T-helper 9 cell (primary cell): Measurements from ENCODE around the gene KRTAP4-9.
"Not testable (repeated sequence)": the region's sequence is repeated elsewhere in the genome, so short reads cannot be mapped to it uniquely, and the experiment has no call there.

Experiments used
- DNase-seq: peaks from one replicate; pipeline ENCODE4 v3.0.0-alpha.2; 2020
- total RNA-seq, 2 donors: gene quantifications; one replicate each; lab custom pipeline; 2026; lab: John Stamatoyannopoulos, UW

The KRTAP4-9 gene
- total RNA-seq = 0 reads per million in 2 donors

DNA sequence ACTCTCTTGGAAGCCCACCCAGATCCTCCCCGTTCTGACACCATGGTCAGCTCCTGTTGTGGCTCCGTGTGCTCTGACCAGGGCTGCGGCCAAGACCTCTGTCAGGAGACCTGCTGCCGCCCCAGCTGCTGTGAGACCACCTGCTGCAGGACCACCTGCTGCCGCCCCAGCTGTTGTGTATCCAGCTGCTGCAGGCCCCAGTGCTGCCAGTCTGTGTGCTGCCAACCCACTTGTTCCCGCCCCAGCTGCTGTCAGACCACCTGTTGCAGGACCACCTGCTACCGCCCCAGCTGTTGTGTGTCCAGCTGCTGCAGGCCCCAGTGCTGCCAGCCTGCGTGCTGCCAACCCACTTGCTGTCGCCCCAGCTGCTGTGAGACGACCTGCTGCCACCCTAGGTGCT is at the start of gene KRTAP4-9:
KRTAP4-9 (plus strand) TSS at position 43 of the 400 bp plus-strand sequence; CDS start at position 43, 0 bp downstream.
- DNase-seq = not testable (repeated sequence)

DNA sequence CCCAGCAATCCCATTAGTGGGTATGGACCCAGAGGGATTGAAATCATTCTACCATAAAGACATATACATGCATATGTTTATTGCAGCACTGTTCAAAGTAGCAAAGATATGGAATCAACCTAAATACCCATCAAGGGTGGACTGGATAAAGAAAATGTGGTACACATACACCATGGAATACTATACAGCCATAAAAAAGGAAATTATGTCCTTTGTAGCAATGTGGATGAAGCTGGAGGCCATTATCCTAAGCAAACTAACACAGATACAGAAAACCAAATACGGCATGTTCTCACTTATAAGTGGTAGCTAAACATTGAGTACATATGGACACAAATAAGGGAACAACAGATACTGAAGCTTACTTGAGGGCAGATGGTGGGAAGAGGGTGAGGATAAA is 47.6 kb upstream of the KRTAP4-9 start:
- DNase-seq = no peak

GRCh38 chr17:41058741-41059140 is 46.4 kb upstream of the KRTAP4-9 start:
- no peak for DNase-seq

GRCh38 chr17:41059276-41060051 is 45.7 kb upstream of the KRTAP4-9 start:
- DNase-seq = not testable (repeated sequence)

- DNase-seq = no peak
These were observed 45.1 kb upstream of the KRTAP4-9 start, which contains the start of gene KRTAP2-3 for GRCh38 chr17:41060052-41060604. KRTAP2-3 (minus strand) TSS chr17:41060114; CDS start chr17:41060050, 64 bp downstream.

GRCh38 chr17:41061964-41062363 is 43.2 kb upstream of the KRTAP4-9 start:
- DNase-seq = no peak

- no peak for DNase-seq
These were observed 41.7 kb upstream of the KRTAP4-9 start for GRCh38 chr17:41063449-41063848.

DNA sequence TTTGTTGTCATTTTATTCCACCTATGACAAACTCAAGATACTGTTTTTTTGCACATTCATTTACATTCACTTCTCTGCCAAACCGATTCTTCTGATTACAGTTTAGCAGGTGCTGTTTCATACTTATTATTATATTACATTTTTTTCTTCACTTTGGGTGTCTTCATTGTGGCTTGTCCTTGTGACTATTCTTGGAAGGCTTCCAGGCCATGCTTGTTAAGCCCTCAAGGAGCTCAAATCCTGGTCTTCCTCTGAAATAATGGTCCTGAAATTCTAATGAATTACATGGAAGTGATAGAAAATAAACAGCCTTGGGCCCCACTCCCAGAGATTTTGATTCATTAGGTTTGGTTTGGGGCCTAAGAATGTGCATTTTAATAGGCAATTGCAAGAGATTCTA is 40.9 kb upstream of the KRTAP4-9 start:
- DNase-seq = no peak

DNA sequence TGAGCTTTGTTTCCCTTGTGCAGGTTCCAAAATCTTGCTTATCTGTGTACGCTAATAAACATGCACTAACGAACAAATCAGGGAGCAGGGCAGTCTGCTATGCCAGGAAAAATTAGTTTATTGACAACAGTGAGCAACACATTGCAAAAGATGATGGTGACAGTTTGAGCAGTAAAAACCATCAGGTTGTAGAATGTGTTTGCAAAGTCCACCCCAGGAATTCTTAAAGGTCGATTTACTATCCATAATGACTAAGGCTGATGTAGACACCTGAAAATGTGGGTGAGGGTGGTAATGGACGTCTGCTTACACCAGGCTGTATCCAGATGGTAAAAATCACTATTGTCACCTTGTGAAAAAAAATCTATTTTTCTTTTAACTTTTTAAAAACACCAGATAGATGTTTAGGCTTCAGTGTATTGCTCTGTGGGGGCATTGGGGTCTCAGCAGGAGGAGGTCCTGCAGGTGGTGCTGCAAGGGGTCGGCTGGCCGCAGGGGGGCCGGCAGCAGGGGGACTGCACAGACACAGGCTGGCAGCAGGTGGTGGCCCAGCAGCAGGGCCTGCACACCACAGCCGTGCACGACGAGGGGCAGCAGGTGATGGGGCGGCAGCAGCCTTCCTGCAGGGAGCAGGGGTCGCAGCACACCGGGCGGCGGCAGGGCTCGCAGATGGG is 40.0 kb upstream of the KRTAP4-9 start:
- DNase-seq = not testable (repeated sequence)

DNA sequence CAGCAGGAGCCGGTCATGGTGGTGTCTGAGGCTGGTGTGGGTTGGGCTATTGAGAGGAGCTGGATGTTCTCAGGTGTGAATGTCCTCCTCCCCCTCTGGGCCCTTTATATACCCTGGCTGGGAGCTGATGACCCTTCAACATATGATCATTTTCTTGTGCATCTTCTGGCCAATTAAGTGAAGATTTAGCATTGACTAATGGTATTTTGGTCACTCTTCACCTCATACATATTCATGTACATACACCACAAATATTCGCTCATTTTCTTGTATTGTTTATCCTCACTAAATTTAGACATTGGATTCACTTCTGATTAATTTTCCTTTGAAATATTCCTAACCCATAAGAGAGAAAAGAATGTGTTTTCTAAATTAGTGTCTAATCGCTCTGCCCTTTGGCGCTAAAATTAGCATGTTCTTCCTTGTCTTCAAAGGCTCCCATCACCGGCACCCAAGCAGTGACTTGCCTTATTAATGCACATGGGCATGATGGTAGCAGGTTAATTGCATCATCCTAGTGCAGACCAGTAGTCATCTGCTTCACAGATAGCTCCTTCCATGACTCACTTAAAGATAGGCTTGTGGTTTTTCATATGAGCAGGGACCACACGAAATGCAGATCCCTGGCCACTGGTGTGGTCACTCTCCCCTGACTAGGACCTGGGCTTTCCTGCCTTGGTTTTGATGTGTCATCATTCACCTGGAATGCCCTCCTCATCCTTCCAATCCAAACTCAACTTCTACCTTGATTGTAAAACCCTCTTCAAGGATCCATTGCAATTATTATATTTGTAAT is 39.2 kb upstream of the KRTAP4-9 start, which contains the start of gene KRTAP2-4:
KRTAP2-4 (minus strand) TSS at position 51 of the 796 bp plus-strand sequence; CDS start at position 17, 34 bp downstream.
- DNase-seq = no peak

DNA sequence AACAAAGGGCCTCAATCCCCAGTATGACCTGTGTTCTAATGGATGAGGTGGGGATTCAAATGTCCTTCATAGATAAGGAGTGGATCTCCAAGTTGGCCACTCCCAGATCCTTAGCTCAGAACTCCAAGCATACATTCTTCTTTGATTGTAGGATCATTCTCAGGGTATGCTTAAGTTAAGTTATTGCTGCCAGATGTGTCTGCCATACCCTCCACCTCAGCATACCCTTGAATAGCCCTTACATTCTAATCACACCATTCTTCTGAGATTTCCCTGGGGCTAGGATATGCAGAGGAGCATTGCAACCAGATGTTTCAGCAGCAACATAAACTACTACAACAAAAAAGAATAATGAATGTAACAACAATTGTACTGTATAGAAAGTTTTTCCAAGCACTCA is 37.9 kb upstream of the KRTAP4-9 start:
- DNase-seq = no peak

GRCh38 chr17:41069031-41069430 is 36.2 kb upstream of the KRTAP4-9 start:
- no peak for DNase-seq

GRCh38 chr17:41071606-41072360 is 33.4 kb upstream of the KRTAP4-9 start:
- no peak for DNase-seq

GRCh38 chr17:41073676-41074075 is 31.5 kb upstream of the KRTAP4-9 start:
- no peak for DNase-seq

DNA sequence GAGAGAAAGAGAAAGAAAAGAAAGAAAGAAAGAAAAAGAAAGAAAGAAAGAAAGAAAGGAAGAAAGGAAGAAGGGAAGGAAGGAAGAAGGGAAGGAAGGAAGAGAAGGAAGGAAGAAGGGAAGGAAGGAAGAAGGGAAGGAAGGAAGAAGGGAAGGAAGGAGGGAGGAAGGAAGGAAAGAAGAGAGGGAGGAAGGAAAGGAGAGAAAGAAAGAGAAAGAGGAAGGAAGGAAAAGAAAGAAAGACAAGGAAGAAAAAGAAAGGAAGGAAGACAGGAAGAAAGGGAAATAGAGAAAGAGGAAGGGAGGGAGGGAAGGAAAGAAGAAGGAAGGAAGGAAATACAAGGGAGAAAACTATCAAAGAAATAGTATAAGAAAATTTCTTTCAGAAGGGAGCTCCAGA is 28.4 kb upstream of the KRTAP4-9 start:
- DNase-seq = no peak

DNA sequence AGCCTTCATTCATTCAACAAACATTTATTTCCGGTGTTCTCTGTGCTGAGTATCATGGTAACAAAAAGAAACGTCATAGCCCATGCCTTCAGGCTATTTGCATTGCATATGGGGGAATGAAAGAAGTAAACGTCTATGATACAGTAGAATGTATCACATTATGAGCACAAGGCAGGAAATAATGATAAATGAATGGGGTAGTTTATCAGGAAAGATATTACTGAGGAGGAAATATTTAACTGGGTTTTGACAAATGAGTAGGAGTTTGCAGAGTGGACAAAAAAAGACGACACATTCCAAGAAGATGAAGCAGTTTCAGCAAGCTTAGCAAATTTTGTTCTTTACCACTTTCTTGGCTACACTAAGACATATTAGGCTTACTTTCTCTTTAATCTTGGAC is 22.6 kb upstream of the KRTAP4-9 start:
- no peak for DNase-seq

DNA sequence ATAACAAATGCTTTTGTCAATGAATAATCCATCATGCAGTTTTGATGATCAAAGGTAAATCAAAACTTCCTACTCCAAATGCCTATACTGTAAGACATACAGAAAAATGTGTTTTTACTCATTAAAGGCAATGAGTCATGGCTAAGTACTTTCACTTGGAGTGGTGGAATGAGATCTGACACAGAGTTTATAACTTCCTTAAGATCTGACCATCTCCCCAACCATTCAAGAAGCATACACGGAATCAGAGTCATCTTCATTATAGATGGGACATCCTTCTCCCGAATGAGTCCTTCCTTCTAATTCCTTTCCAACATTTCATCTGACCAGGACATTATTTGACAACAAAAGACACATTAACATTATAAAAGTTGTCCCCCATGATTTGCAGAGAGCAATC is 21.8 kb upstream of the KRTAP4-9 start:
- not testable (repeated sequence) for DNase-seq

DNA sequence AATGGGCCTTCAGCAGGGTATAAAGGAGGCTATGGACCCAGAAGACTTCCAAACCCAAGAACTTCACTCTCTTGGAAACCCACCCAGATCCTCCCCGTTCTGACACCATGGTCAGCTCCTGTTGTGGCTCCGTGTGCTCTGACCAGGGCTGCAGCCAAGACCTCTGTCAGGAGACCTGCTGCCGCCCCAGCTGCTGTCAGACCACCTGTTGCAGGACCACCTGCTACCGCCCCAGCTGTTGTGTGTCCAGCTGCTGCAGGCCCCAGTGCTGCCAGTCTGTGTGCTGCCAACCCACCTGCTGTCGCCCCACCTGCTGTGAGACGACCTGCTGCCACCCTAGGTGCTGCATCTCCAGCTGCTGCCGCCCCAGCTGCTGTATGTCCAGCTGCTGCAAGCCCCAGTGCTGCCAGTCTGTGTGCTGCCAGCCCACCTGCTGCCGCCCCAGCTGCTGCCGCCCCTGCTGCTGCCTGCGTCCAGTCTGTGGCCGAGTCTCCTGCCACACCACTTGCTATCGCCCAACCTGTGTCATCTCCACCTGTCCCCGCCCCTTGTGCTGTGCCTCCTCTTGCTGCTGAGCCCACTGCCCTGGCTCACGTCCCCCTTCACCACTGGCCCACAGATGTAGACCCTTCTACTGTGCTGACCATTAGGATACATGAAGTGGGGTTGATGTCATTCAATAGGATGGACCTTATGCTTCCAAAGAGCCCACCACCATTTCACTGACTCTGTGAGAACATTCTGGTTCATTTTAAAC is 20.9 kb upstream of the KRTAP4-9 start, which contains the start of gene KRTAP4-7:
KRTAP4-7 (plus strand) TSS at position 51 of the 757 bp plus-strand sequence; CDS start at position 108, 57 bp downstream.
- not testable (repeated sequence) for DNase-seq

DNA sequence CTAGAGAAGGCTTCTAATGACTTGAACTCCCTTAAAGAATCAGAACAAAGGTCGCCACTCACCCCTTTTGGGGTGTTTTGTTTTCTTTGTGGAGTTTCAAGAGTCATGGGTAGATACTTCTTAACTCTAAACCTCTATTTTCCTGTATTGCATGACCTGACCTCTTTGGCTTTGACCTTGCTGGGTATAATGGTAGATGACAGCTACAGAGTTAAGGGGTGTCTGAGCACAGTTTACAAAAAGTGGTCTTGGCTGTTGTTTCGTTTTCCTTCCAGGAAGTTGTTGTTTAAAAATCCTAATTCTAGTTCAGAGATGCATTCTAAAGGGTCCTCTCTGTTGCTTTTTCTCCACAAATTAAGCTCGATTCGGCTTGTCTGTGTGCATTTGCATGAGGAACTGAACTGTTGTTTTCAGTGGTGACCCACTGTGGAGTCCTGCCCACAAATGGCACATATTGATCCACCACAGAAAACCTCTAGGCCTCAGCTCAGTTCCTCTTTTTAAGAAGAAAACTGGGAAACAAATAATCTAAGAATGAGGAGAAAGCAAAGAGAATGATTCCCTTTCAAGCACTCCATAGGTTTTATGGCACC is 16.3 kb upstream of the KRTAP4-9 start:
- DNase-seq = not testable (repeated sequence)

GRCh38 chr17:41096055-41096454 is 9.1 kb upstream of the KRTAP4-9 start:
- DNase-seq = no peak

- DNase-seq = no peak
These were observed 7.1 kb upstream of the KRTAP4-9 start, which contains the start of gene KRTAP4-8 for GRCh38 chr17:41098042-41098441. KRTAP4-8 (minus strand) TSS chr17:41098142; CDS start chr17:41098084, 58 bp downstream.
